HG02943 (cell line): ENCODE measurements around the gene ANKFN1.

ENCODE experiments used
- ATAC-seq: cut with Tn5 transposase; IDR thresholded peaks from one replicate; pipeline ENCODE4 v1.9.1; 2021; ENCODE audit warnings: mild to moderate bottlenecking, low read depth, moderate library complexity; ENCODE audit not compliant: unreplicated experiment

The ANKFN1 gene

DNA sequence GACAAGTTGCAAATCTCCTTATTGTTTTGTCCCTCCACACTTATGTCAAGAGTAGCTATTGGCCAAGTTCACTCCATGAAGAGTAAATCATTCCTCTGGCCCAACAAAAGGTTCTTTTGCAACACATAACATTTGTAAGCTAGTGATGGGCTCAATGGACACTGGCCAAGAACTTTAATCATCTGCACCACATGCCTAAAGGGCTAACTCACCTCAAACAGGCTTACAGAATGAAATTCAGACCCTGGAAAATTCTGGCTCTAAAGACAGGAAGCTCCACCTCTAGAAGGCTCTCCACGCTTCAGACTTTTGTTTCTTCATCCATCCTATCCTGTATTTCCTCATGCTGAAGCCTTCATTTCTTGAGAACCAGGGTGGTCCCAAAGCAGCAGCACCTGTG lies 10.9 kb upstream of the ANKFN1 start:
- no peak for ATAC-seq

DNA sequence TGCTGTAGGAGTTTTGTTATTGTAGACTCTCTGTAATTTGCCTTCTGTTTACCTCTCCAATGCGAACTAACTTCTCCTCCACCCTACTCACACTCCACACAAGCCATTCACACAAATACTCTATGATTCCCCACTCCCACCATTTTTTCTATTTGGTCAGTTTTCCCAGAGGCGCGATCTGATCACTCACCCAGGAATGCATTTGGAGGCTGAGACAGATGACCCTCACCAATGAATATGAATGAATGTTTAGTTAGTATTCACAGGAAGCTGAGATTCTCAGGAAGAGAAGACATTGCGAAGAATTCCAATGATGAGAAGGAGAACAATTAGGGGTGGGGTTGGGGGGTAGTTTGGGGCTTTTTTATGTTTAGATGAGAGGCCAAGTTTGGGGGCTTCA lies 10.5 kb upstream of the ANKFN1 start:
- no peak for ATAC-seq

DNA sequence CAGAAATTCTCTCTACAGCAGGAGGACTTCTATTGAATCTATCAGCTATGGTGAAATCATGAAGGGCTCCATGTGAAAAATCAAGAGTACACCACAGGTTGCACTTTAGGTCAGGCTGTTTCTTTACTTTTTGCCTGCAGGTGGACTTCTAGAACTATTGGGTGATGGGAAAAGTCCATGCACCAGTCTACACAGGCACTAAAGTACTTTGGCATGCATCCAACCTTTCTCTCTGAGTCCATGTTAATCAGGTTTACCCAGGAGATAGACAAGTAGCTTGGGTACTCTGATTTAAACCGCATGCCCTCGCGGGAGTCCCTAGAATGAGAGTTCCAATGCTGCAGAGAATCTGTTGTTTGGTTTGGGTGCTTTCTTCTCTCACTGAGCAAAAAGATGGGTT lies 9.1 kb upstream of the ANKFN1 start:
- ATAC-seq, result no peak

DNA sequence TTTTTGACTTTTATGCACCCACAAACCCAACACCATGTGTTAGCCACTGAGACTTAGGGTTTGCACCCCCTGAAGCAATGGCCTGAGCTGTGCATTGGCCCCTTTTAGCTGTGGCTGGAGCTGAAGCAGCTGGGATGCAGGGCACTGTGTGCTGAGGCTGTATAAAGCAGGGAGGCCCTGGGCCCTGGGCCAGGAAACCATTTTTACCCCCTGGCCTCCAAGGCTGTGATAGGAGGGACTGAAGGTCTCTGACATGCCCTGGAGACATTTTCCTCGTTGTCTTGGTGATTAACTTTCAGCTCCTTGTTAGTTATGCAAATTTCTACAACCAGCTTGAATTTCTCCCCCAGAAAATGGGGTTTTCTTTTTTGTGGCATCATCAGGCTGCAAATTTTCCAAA lies 6.7 kb upstream of the ANKFN1 start:
- no peak for ATAC-seq

DNA sequence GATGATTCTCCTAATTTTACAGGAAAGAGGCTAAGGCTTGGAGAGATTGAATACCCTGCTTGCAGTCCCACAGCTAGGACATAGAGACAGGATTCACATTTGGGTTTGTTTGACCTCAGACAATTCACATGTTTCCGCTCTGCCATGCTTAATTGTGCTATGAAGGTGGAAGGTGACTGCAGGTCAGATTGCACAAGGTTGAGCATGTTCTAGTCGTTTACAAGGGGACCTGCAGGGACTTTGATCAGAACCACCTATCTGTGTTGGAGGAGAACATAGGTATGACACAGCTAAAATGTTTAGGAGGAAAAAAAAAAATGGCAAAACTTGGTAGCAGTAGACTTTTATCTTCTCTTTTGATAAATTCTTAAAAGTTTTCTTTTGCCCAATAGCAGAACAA lies 4.9 kb upstream of the ANKFN1 start:
- ATAC-seq, result no peak

DNA sequence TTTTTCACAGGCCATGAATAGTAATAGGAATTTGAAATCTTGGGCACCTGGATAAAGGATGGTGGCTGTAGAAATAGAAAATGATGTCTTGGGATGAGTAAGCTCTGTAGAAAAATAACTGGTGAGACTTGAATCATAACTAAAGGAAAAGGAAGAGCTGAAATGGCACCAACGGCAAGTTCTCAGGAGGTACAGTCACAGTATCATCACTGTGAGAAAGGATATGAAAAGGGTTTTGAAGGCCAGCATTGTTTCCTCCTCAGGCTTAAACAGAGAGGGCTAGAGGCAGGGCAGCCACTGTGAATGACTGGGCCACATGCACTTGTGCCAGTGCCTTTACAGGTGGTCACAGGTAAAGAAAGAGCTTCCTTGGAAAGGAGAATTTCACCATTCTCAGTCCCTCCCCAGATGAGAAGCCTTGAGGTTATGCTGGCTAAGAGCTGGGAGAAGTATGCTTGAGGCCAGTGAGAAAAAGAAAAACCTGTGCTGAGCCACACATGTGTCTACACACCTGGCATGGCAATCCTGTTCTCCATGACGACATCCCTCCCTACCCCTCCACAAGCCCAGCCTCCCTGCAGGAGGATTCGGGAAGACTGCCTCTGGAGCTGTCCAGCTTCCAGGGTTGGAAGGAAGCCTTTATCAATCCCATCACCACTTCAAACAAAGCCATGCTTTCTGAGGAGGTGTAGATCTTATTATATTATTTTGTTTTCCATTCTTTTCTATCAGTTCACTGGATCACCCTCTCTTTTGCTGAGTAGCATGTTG lies 3.8 kb upstream of the ANKFN1 start:
- ATAC-seq, result no peak

DNA sequence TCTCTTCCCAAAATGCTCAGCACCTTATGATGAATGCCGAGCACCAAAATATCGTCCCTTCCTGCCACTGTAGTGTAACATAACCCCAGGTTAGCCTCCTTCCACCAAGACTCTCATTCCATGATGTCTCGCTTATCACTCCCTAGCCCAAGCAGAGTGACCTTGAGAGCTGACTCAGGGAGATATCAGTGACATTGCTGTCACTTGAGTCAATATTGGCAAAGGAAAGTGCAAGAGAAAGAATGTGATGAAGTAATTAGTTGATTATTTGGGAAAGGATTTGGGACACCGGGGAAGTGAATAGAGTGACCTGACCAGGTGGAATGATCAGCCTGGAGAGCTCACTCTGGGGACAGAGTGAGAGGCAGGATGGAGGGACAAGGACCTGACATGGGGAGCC lies 2.6 kb upstream of the ANKFN1 start:
- ATAC-seq, result no peak

DNA sequence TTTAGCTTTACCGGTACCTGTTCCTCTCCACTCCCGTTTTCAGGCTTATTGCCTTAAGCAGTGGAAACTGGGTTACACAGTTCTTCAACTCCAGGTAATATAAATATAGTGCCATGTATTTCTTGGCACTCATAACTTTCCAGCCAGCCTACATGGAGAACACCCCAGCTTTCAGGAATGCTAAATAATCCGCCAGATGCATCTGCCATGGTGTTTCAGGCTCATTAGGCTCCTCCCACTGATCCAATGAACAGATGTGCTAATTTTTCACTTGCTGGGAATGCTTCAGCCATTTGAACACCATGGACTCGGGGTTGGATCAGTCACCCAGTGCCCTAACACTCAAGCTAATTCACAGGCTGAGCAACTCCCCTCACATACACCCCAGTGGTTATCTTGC lies 4.6 kb downstream of the ANKFN1 start:
- no peak for ATAC-seq

DNA sequence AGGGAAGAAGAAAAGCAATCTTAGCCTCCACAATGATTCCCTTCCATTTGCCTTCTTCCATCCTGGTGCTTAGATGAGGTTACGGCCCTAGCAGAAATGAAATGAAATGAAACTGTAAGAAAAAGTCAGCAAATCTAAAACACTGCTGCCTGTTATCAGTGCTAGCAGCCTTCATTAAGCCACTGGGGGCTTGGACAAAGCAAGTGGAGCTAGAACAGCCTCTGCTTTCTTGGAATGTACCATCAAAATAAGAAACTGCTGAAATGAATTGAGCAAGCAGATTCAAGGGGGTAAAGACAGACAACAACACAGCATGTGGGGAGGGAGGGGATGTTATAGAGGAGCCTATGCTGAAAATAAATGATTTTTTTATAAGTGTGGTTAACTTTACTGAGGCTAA lies 5.1 kb downstream of the ANKFN1 start:
- no peak for ATAC-seq

DNA sequence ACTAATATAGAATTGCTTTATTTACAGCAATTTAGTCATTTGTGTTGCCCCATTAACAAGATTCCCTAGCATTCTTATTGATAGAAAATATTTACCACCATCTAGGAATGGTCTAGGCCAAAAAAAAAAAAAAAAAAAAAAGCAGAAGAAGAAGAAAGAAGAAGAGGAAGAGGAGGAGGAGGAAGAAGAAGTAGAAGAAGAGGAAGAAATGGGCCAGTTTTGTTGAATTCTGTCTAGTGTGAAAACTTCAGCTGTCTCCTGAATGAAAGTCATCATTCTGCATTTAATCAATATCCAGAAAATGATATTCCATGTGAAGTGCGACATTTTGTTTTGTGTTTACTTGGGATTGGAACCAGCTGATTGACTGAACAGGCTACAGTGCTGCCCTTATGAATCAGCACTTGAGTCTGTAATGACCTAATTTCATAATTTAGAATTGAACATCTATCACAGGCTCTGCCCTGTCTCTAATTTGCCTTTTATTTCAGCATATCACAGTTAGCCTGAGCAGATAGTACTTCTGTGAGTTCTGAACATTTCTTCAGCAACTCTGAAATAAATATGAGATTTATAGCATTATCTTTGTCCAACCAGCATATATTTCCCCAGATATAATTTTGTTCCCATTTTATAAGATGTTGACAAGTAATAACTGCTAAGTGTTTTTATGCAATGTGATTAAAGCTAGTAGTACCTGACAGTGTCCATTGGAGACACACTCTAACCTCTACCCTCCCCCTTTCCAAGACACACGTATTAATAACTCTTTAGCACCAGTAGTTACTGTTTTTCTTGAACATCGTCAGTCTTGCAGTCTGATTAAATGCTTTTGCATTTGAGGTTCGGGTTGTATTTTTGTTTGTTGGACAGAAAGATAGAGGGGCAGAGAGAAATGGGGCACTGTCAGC lies 5.9 kb downstream of the ANKFN1 start:
- ATAC-seq, result no peak

DNA sequence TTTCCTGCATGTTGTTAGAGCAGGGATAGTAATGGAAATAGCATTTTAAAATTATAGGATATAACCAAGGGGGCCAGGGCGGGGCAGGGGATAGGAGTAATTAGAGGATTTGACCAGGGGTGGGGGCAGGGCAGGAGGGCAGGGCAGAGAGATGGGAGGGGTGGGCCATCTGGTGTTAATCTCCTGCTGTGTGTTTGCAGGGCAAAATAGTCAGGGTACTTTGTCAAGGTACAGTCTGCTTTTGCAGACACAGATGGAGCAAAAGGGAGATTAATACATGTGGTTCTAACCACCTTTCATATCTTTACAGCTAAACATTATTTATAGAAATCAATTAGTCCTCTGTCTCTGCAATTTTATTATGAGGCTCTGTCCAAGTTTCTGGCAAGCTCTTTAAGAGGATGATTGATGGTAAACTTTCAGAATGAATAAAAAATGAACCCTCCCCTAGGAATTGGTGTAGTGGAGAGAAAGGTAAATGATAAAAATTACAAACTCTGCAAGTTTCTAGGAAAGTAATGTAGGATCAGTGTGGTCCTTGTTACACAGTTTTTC lies 6.6 kb downstream of the ANKFN1 start:
- ATAC-seq, result no peak

DNA sequence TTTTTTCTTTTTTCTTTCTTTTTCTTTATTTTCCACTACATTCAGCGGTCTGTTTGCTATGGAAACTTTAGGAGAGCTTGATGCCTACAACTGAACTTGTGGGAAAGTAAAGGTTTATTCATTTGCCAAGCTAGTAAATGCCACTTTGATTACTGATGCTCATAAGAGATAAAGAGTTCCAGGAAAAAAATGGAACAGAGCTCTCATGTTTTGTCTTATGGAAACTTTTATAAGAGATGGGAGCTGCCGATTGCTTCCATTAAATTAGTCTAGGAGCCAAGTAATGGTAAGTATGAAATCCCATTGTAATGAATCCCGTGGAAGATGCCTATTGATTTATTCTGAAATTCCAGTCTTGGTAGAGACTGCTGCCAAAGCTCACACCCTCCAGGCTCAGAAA lies 7.1 kb downstream of the ANKFN1 start:
- ATAC-seq, result no peak

DNA sequence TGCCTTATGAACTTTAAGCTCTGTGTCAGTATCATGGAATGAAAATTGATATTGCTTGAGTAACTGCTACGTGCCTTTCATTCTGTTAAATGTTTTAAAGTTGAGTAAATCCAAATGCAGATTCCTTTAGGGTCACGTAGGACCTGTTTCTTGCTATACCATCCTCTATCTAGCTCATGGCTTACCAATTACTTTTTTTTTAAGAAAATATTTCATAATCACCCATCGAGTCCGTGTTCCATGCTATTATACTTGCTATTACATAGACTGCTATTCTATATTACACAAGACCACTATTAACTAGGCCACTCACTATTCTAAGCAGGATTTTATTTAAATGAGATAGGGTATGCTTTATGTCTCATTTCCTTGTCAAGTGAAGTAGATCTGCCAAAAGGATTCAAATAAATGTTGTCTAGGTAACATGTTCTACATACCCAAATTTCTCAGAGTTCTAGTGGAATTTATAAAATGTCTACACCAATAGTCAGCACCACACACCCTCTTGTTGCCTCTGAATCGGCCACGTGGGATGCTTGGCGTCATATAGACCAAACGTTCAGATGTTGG lies 11.9 kb downstream of the ANKFN1 start:
- no peak for ATAC-seq

DNA sequence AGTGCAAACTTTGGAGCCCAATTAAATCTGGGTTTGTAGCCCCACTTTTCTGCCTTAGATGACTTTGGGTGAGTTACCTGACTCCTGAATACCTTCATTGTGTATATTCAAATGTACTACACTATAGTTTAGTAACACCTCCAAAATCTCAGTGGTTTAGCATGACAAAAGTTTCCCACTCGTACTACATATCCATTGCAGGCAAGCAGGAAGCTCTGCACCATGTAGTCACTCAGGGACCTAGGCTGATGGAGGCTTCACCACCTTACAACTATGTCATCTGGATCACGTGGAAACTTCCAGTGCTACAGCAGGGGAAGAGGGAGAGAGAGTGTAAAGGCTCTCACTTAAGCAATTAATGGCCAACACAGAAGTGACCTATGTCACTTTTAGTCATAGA lies 14.2 kb downstream of the ANKFN1 start:
- ATAC-seq, result no peak

DNA sequence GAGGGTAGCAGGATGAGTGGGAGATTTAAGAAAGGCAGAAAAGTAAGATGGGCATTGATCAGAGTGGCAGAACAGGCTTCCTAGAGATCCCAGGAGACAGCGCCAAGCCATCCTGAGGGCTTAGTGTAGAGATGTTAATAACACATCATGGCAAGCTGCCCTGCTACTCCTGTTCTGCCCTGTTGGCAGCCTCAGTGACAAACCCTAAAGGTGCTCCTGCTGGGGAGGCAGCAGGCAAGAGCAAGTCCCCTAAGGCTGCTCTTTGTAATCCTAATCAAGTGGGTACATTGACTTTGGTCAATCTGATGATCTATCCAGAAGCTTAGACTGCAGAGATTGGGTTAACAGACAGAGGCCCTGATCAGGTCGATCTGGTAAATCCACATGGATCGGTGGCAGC lies 16.3 kb downstream of the ANKFN1 start:
- ATAC-seq, result no peak

DNA sequence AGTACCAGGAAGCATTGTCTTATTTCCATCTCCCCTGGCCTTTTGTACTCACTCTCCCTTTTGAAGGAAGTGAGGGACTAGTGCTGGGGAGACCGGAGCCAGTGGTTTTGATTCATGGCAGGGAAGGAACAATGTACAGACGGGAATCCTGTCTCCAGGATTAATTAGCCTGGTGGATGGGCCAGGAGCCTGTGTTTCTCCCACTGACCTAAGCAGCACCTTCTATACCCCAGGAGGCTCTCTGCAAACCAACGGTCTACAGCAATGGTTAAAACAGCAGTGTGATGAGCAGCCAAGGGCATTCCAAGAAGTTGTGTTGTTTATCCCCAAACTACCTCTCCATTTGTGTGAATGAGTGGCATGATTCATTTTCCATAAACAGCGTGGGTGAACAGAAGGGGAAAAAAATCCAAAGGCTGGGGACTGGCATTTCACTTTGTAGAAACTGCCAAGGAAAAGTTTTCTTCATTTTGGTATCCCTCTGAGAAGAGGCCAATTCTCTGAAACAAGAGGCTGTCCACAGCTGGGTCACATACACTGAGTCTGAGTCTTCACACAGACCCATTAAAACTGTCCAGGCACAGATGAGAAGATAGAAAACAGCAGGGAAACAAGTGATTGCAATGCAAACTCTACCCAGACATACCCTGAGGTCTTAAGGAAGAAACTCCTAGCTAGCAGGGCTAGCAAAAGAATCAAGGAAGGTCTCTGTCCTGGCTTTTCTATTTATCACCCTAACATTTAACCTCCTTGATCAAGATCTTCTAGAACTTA lies 18.1 kb downstream of the ANKFN1 start:
- no peak for ATAC-seq

DNA sequence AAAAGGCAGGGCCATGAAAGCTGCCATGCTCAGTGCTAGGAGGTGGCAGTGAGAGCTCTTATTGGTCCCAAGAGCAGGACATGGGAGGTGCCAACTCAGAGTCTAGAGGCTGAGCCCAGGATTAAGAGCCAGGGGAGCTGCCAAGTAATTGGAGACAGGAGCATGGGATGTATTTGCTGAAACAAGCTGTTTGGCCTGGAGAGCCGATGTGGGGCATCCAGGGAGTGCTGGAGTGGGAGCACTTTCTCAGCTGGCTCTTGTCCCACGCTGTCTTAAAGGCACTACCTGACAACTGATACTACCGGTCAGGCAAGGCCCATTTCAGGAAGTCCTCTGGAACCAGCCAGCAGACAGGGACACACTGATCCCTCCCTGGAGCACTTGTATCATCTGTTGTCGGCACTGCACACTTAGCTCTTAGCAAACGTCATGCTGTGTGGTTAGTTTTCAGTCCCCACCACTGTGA lies 19.3 kb downstream of the ANKFN1 start:
- no peak for ATAC-seq

DNA sequence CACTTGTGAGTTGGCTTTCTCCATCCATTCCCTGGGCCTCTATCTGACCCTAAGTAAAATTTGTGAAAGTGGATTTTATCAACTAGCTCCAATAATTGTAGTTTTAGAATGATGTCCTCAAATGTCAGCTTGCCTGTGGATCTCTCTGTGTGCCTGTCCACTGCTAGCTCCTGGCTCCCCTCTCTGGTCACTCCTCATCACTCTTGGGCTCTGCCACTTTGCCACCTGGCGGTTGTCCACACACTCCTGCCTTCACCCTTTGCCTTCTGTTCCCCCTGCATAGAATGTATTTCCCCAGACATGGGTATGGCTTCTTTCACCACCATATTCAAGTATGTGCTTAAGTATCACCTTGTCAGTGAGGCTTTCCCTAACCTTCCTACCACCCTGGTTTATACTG lies 19.8 kb downstream of the ANKFN1 start:
- no peak for ATAC-seq

DNA sequence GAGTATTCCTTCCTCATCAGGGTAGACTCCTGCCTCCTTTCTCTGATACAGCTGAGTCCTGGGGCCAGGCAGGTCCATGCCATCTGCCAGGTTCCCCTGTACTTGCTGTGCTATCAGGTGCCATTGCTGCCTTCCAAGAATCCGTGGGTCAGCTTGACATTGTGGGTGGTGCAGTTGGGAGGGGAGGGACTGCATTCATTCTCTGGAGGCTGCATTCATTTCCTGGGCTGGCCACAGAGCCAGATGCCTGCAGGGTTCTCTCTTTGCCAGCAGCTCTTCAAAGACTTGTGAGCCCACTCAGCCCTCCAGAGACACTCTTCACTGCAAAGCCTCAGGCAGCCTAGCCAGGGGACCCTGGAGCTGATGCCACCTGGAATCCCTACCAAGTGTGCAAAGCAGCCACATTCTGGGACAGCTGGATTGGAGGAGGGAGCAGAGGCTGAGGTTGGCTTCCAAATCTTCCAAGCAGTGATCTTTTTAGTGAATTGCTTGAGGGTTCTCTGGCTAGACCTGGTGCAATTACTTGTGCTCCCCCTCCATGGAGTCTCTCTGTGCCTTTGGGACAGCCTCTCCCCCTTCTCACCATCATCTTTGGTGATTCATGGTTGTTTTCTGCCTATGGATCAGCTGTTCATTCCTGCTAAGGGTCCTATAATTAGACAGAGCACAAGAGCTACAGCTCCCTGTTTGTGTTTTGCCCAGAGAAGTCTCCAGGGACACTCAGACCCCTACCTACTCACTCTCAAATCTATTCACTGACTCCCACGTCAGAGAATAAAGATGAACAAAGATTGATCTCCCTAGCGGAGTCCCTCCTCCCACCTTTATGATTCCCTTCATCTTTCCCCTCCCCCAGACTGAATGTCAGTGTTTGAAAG lies 20.9 kb downstream of the ANKFN1 start:
- no peak for ATAC-seq
